ENCODE data around the gene HOXD3.

DNA sequence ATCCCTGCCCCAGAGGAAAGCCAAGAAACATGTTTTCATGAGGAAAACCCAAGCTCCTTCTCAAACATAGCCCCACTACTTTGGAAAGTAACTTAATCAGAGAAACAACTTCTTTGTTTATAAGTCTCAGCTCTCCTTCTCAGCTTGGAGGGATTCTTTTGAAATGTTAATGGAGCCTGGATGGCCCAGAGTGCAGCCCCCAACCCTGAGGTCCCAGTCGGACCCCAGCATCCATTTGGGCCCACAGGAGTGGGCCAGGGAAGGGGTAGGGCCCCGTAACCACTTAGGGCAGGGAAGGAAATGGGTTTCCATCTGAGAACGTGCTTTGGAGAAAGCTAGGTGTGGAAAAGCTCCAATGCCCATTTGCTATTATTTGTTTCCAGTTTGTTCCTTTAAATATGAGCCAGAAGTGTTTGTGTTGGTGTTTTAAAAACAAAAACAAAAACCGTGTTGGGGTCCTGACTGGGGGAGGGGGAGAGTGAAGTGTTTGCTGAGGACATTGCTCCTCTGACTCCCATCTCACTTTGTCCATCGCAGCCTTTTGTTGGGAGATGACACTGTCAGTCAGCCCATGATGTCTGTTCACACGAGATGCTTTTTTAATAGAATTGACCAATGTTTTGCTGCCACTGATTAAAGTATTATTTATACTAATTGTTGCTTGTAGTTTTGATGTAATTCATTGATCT, 1.6 kb upstream of the HOXD3 start:
- TF ChIP-seq CTCF (conservative IDR thresholded peaks at IDR 0.05; ENCODE audit: low read length) (no peak), EZH2phosphoT487 (IDR thresholded peaks at IDR 0.05; ENCODE audit: borderline replicate concordance, low read depth, low read length) (no peak)

Data from OCI-LY7 (cell line).